ENCODE results near the gene CCDC122.

Gene CCDC122
- 0.49 to 3.2 (median 1.6) reads per million in 4 experiments for total RNA-seq

DNA sequence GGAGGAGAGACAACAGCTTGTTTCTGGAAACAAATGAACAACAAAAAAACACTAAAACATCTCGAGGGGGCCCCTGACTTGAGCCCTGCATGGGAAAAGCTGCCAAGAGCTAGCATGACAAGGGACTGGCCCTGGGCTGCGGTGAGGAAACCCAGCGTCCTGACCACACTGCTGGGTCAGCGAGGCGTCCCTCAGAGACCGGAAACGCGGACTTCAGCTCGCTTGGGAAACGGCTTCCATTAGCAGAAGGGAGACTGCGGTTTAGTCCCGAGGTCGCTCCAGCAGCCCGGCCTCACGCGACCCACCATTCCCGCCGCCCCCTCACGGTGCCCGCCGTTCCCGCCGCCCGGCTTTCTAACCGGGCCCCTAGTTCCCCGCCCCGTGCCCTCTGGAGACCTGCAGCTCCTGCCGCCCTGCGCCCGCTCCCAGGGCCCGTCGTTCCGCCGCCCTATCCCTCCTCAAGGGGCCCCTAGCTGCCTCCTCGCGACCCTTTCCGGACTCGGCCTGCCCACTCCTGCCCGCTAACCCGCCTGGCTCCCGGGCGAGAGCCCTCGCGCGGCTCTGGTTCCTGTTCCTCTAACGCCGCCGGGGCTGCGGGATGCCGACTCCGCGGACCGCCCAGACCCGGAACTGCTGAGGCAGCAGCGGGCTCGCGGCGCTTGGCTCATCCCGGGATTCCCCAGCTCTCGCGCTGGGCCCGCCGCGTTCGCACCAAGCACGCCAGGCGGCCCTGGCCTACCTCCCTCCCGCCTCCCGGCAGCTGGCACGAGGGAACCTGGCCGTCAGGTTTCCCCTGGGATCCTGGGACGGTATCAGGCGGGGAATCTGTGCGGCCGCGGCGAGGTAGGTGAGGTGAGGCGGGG lies at the start of gene CCDC122:
Gene CCDC122, minus strand, starts transcription at position 849 of the 863 bp plus-strand sequence. CDS start 10,364 bp downstream, outside the sequence.
- DNase-seq: peak; percentile 64

DNA sequence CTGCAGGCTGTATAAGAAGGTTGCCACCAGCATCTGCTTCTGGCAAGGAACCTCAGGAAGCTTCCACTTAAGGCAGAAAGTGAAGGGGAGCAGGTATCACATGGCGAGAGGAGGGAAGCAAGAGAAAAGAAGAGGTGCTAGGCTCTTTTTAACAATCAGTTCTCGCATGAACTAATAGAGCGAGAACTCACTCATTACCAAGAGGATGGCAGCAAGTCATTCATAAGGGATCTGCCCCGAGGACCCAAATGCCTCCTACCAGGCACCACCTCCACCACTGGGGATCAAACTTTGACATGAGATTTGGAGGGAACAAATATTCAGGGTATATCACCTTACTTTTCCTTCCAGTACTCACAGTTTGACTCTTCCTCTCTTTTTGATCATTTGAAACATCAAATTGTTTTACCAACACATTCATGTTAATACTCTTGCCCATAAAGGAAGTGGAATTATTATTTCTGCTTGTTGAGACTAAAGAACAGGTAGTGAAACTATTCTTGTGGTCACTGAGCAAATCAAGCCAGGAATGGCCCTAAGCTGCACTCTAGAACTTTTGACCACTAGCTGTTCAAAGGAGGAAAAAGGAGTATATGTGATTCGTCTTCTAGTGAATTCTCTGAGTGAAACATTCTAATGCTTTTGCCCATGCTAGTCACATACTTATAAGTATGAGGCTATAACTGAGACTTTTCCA lies 45.2 kb upstream of the CCDC122 start:
- no peak for DNase-seq

DNA sequence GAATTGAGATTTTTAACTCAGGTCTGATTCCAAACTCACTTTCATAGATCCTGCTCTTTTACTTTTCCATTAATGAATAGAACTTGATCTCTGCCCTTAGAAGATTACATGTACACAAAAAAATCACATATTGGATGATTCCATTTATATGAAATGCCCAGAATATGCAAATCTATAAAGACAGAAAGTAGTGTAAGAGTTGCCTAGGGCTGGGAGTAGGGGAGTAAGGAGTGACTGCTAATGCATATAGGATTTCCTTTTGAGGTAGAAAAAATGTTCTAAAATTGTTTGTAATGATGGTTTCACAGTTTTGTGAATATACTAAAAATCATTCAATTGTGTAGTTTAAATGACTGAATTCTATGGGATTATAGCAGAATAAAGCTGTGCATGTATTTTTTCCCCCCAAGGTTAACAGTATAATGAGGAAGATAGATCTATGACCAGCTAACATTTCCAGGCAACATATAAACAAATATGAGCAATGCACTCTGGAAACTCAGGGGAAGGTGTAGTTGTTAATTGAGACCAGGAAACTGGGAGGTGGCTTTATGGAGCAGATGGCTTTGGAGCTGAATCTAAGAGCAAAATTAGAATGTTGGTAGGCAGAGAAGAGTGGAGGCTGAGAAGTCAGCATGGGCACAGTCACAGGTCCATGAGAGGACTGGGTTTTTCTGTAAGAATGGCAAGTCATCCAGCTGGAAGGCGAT lies 41.6 kb upstream of the CCDC122 start:
- DNase-seq: no peak

DNA sequence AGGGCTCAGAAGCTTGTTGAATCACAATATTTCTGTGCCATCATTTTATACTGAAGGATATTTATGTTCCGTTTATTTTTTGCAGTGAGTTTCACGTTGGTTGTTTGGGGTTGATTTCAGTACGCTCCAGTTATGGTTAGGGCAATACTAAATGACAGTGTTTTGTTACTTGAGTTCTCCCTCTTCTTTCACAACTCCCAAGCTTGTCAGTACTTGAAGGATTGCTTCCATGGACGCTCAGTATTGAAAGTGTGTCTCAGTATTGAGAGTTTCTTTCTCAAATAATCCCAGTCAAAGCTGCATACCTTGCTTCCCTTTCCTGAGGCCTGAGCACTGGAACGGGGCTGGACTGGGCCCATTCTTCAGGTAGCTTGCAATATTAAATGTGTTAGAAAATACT lies 39.1 kb upstream of the CCDC122 start:
- DNase-seq: no peak

DNA sequence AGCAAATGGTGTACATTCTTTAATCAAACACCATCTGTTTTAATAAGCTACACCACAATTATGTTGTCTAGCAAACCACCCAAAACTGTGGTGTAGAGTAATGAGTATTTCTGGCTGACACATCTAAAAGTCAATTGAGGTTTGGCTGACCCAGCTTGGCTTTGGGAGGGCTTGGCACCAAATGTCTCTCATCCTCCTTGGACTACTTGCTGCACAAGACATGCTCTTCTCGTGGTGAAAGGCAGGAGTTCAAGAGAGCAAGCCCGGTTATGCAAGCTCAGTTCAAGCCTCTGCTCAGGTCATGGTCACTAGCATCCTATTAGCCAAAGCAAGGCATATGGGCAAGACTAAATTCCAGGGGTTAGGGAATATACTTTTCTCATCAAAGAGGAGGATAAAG lies 37.3 kb upstream of the CCDC122 start:
- no peak for DNase-seq

DNA sequence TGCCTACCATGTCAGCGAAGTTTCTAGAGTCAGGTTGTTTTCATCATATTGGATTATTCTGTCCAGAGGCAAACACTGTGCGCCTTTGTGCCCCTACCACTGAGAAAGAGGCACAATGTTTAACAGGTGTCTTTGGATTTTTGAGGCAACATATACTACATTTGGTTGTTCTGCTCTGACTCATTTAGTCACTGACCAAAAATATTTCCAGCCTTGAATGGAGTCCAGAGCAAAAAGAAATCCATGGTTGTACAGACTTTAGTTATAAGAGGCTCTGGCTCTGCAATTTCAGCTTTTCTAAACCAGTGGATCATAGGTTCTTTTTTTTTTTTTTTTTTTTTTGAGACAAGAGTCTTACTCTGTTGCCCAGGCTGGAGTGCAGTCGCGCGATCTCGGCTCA lies 35.9 kb upstream of the CCDC122 start:
- DNase-seq: no peak

DNA sequence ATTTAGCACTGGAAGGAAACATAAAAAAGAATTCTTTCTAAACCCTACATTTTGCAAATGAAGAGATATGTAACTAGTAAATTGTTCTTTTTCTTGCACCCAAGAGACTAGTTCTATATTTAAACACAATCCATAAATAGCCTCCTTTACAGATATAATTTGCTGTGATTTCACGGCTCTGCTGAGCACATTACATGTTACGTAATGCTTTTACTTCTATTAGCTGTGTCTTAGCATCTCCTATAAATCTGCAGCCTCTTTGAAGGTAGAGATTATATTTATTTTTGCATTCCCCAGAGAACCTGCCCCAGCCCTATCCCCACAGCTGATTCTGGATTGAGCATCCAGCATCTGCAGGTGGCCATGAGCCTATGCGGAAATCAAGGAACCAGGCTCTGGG lies 32.3 kb upstream of the CCDC122 start:
- DNase-seq: no peak

DNA sequence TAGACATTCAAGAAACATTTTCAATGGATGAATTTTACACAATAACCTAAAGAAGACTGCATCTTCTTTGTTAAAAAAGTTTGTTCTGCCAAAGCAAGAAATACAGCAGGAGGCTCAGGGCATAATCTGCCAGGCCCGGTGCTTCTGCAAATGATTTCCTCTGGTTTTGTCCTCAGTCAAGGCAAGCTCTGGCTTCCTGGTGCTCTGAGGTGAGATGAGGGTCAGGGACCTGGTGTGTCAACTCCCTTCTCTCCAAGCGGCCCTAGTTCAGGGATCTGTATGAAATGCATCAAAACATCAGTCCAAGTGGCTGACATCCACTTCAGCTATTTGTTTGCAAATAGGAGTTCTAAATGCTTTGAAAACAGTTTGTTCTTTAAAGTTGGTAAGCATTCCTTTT lies 31.7 kb upstream of the CCDC122 start:
- DNase-seq: no peak

DNA sequence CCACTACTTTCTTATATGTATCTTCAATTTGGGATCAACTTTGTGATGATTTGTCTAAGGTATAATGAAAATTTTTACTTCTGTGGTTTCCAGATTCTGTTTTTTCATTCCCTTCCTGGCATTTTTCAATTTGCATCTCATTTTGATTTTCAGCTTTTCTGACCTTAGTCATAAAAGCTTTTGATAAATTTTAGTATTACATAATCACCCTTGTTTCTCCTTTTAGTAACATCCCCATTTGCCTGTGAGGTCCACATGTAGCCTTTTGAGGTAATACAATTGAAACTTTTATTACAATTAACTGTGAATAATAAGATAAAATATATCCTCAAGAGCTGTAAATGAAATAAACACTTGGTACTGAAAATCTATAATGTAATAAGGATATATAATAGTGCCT lies 31.3 kb upstream of the CCDC122 start:
- no peak for DNase-seq

DNA sequence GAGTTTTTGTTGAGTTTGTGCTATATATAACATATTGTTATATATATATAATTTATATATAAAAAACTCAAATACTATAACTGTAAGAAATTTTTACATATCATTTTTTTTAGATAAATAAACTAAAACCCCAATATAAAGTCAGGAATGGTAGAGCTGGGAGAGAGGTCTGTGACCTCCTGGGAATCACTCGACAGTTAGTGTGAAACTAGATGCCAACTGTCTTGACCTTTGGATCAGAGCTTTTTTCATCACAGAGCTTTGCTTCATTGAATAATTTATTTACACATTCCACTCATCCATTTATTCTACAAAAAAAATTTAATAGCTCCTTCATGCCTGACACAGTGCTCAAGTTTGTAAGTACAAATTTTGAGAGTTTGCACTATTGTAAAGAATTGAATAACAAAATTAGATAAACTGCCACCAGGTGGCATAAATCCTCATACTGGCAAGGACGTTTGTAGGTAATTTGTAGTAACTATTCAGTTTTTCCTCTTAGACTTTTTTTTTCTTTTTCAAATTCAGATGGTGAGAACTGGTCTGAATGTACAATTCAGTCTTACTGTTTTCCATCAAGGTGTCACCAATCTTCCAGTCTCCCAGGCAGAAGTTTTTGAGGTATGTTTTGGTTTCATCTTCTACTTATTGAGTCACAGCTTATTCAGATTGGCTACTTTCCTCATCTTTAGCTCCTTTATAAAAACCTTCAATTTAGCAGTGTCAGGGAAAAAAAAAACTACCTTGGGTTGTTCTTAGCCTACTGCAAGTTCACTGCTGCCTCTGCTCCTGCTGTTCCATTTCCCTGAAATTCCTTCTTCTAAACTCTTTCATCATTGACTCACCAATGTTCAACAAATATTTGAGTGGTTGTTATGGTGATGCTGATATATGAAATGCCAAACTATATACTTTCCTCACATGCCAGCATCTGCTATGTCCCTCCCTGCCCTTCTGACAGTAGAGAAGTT lies 28.9 kb upstream of the CCDC122 start:
- DNase-seq: no peak

DNA sequence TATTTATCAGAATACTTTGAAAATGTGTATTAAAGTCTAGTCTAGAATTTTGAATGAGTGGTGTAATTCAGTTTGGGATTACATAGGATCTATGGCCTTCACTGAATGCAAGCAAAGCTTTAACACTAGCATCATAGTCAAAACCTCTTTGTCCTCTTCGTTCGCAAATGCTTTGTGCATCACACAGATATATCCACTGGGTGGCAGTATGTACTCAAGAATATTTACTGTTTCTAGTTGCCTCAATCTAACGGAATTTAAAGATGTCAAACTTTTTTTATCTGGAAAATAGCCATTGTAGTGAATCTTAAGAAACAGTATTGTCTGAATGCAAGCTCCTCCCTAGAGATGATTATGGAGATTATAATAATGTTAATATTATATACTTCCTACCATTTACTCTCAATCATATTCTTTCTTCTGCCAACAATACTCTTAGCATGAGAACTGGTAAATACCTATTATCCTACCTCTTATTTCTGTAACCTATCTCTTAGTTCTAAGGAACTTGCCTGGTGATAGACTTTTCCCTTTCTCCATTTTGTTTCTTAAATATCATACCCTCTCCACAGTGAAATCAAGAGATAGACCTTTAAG lies 26.0 kb upstream of the CCDC122 start:
- no peak for DNase-seq

DNA sequence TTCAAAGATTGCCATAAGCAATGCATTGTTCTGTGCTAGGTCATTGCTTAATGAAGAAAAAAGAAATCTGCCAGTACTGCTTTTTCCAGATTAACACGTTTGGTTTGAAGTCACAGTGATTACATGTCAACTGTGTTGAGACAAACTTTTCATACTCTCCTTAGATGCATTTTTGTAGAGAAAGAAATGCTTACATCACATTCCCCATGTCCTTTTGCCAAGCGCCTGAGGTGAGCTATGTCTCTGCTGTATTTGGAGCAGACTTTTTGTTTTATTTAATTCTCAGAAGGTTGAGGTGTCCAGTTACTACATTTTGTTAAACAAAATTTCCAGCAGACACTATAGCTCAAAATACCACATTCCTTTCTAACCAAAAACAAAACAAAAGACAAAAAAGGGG lies 16.4 kb upstream of the CCDC122 start:
- no peak for DNase-seq

DNA sequence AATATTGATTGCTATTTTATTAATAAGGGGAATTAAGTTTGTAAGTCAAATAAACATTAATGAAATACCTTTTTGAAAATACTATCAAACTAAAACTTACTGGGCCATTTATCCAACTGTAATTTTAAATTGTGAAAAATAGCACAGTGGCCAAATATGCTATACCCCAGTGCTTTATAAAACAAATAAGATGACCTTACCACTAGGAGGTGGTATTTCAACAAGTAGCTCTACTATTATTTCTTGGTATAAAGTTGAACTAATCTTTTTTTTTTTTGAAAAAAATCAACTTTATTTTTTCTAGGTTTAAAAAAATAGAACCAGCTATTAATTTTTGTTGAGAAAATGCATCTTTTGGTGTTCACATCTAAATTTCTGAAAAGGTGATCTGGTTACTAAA lies 14.9 kb upstream of the CCDC122 start:
- DNase-seq: no peak

DNA sequence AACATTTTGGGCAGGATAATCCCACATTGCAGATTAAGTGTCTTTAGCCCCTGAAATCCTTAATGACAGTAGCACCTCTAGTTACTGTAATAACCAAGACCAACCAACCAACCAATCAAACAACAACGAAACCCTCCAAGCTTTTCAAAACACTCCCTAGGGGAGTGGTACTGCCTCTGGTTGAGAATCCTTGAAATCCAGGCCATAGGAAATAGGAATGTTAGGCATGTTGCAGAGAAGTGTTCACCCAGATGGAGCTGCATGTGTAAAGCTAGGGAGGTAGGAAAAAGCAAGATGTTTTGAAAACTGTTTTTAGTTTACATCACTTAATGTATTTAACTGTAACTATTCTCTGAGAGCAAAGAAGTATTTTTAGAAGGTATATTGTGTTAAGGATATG lies 4.7 kb upstream of the CCDC122 start:
- DNase-seq: no peak

DNA sequence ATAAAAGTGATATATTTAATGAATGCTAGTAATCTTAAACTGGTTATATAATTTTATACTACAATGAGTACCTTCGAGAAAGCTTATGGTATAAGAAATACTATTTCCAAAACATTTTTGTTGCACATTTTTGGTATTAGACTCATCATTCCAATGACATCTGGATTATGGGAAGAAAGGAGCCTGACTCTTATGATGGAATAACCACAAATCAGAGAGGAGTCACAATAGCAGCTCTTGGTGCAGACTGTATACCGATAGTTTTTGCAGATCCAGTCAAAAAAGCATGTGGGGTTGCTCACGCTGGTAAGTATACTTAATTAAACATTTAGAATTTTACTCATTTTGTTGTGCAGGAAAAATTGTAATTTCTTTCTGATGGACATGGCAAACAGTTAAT lies 4.1 kb upstream of the CCDC122 start:
- DNase-seq: no peak

DNA sequence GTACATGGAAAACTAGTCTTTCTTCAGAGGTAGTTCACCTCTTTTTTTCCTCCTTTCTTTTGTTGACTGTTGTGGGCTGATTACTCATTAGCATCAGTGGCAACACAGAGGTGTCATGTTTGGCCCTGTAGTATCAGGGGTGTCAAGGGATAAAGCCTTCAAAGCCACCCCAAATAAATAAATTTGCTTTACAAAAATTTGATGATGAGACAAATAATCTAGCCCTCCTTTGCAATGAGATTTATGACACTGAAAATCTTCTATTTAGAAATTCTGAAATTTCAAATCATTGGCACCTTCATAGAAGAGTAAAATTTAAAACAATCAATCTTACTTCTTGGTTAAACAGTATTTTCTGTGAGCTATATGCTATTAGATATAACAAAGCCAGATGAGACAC lies 2.0 kb upstream of the CCDC122 start:
- no peak for DNase-seq

DNA sequence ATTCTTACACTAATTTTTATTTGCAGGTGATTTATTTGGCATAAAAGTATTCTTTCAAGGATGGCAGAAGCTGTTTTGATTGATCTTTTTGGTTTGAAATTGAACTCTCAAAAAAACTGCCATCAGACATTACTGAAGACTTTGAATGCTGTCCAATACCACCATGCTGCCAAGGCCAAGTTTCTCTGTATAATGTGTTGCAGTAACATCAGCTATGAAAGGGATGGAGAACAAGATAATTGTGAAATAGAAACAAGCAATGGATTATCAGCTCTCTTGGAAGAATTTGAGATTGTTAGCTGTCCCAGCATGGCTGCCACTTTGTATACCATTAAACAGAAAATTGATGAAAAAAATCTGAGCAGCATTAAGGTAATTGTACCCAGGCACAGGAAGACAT lies 1.4 kb upstream of the CCDC122 start:
- DNase-seq: no peak

DNA sequence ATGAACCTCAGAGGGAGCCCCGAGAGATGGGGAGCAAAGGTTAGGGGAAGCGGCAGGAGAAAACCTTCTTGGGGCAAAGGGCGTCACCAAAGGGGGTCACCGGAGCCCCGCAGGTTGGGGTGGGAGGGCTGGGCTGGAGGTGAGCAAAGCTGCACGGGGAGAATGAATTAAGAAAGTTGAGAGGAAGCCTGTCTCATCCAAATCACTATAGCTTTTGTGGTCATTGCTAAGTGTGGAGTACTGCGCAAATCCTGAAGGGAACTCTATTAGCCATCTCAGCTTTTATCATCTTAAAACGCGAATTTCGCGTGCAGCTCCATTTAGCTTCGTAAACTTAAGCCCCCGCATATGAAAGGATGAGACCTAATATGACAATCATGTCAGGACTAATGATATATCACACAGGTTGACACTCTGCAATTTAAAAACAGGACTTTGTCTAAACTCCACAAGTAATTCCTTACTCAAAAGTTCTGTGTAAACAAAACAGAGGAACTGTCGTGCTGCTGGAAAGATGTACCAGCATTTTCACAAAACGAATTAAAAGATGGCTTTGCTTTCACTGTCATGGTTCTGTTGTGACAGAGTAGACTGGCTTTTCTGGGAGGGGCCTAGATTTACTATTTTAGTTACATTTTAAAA lies 795 bp upstream of the CCDC122 start:
- DNase-seq: no peak

DNA sequence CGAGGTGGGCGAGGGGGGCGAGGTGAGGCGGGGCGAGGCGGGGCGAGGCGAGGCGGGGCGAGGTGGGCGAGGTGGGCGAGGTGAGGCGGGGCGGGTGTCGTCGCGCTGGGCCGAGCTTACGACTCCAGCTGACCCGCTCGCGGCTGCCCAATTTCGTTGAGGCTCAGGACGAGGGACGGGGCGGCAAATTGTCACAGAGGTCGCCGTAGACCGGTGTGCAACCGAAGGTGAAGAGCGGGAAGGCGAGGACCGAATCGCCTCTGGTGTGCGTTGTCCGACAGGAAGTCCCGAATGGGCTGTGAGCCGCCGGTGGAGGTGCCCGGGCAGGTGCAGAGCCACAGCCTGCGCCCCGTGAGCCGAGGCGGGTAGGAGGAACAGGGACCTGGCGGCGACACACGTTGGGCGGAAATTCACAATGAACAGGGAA lies 228 bp upstream of the CCDC122 start, which contains the start of gene LACC1:
Gene LACC1, plus strand, starts transcription at position 150 of the 427 bp plus-strand sequence. CDS start 1,082 bp downstream, outside the sequence.
- DNase-seq: peak; percentile 27

DNA sequence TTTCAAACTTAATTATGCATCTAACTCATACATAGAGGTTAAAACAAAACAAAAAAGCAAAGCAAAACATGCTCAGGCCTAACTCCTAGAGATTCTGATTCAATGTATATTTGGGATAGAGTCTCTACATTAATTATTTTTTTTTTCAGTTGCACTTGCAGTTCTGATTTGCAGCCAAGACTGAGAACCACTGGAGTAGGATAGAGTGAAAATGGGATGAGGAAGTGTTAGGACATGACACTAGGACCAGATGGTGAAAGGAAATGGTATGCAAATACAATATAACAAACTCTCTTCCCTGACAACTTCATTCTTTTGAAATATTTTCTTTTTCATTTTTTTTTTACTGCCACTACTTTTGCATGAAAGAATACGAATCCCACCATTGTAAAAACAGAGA lies 1.8 kb downstream of the CCDC122 start:
- no peak for DNase-seq

DNA sequence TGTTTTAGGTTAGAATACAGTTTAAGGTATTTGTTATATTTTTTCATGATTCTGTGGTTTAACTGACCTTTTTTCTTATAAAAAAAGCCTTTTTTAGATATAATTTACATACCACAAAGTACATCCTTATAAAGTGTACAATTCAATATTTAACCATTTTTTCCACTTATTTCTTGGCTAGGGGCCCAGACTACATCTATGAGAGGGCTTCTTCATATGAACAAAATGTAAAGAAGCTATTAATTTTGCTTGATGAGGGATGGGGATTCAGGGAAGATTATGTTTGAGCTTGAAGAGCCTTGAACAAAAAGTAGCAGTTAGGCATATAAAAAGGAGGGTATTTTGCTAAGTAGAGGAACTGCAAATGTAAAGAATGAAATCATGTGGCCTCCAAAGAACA lies 2.2 kb downstream of the CCDC122 start:
- DNase-seq: no peak

Measured in effector CD8-positive, alpha-beta T cell (primary cell).